SW 1271 (cell line): ENCODE measurements around the gene SEC24A.
"Not testable (repeated sequence)": the region's sequence is repeated elsewhere in the genome, so short reads cannot be mapped to it uniquely, and the experiment has no call there.

Experiments
- DNase-seq, 2 experiments: peaks; one replicate each; lab custom pipeline; 2025; lab: John Stamatoyannopoulos, UW

Gene SEC24A

DNA sequence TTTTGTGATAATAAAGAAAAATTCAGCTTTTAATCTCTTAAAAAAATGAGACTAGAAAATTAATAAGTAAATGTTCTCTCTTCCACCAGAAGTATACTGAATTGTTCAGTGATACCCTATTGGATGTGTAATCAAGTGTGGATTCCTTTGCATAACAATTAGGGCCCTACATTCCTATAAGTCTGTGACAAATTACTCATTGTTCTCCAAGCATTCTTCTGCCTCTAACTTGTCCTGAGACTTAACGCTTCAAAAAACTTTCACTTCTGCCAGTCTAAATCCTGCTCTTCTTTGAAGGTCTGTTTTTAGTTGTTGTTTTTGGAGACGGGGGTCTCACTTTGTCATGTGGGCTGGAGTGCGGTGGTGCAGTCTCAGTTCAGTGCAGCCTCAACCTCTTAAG lies 100.8 kb downstream of the SEC24A start:
- DNase-seq: no peak

DNA sequence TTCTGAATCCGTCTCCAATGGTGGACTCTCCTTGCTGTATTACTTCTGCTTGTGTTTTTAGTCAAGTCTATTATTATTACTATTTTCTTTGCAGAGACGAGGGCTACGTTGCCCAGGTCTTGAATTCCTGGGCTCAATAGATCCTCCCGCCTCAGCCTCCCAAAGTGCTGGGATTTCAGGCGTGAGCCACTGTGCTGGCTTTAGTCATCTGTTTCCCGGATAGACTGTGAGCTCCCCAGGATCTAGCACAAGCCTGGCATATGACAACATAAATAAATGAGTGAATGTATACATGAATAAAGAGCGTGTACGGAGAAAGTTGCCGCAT lies 109.6 kb downstream of the SEC24A start:
- DNase-seq: no peak

DNA sequence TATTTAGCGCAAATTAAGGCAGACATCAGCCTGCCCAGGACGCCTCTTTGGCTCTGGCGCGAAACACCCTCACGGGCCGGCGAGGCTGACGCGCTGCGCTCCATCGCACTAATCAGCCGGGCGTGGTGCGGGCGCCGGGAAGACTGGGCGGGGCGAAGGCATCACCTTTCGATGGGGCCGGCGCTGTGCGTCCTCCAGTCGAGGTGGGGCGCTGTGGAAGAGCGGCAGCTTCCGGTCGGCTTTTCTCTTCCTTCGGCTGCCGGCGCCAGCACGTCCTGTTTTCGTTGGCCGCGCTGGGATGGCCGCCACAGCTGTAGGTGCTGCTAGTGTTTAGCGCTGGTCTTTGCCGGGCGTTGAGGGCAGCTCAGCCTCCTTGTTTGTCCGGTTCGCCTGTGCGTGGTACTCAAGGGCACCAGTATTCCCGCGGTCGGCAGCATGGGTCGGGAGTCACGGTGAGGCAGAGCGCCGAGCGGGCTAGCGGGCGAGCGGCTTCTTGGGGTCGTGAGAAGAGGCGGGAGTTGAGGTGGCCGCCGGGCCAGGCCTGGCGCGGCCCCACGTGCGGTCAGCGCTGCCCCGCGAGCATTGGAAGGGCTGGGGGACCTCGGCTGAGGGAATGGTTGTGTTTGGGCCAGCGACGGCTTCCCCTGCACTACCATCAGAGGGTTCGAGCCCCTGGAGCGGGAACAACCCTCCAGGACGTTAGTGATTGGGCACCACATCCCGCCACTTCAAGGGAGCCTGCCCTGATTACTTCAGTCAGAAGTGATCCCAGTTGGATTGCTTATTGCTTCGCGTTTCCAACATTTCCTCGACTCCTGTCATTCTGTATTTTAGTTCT lies 110.1 kb downstream of the SEC24A start, which contains the start of gene DDX46:
DDX46 (plus strand) TSS at position 276 of the 838 bp plus-strand sequence; CDS start at position 436, 160 bp downstream.
- DNase-seq: peak; percentile 77 to 94

DNA sequence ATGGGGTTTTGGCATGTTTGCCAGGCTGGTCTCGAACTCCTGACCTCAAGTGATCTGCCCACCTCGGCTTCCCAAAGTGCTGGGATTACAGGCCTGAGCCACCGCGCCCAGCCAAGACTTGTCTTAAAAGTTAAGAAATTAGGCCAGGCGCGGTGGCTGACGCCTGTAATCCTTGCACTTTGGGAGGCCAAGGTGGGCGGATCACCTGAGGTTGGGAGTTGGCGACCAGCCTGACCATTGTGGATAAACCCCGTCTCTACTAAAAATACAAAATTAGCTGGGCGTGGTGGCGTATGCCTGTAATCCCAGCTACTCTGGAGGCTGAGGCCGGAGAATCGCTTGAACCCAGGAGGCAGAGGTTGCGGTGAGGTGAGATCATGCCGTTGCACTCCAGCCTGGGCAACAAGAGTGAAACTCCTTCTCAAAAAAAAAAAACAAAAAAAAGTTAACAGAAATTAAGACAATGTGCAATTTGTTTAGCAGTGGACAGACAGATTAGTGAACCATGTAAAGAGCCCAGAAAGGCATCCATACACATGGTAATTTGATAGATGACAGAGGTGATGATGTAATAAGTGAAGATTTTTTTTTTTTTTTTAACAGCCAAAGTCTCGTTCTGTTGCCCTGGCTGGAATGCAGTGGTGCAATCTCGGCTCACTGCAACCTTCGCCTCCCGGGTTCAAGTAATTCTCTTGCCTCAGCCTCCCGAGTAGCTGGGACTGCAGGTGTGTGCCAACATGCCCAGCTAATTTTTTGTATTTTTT lies 119.1 kb downstream of the SEC24A start:
- not testable (repeated sequence) for DNase-seq

DNA sequence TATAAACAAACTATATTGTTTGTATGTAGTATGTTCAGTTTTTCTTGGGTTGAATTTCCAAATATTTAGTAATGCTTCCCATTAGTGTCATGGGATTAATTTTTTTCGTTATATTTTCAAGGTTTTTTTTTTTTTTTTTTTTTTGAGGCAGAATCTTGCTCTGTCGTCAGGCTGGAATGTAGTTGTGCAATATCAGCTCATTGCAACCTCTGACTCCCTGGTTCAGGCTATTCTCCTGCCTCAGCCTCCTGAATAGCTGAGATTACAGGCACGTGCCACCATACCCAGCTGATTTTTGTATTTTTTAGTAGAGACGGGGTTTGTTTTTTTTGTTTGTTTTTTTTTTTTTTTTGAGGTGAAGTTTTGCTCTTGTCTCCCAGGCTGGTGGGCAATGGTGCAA lies 120.6 kb downstream of the SEC24A start:
- DNase-seq: no peak

DNA sequence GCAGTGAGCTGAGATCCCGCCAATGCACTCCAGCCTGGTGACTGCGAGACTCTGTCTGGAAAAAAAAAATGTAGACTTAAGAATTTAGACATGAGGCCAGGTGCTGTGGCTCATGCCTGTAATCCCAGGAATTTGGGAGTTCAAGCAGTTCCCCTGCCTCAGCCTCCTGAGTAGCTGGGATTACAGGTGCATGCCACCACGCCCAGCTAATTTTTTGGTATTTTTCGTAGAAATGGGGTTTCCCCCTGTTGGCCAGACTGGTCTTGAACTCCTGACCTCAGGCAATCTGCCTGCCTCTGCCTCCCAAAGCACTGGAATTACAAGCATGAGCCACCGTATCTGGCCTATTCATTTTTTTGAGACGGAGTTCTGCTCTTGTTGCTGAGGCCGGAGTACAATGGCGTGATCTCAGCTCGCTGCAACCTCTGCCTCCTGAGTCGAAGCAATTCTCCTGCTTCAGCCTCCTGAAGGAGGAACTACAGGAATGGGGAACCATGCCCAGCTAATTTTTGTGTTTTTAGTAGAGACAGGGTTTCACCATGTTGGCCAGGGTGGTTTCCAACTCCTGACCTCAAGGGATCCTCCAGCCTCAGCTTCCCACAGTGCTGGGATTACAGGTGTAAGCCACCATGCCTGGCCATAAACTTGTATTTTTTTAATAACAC lies 124.0 kb downstream of the SEC24A start:
- DNase-seq: no peak

DNA sequence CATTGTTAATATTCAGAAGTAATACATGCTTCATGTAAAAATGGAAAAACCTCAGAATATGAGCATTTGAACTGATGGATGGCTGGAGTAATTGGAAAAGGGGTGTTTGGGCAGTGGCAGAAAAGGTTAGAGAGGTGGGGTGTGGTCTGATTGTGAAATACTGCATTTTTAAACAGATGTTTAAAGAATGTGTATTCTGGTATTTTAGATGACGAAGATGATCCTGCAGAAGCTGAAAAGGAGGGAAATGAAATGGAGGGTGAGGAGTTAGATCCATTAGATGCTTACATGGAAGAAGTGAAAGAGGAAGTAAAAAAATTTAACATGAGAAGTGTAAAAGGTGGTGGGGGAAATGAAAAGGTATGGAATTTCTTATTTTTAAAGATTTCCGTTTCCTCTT lies 128.8 kb downstream of the SEC24A start:
- no peak for DNase-seq
